Urinary bladder (tissue), 4 donors: Measurements from ENCODE around the gene HMOX2. TPM values are rescaled to one million over a fixed set of nuclear protein-coding genes. Genes with fewer than 3 reads are reported as not detected.
A peak's percentile ranks its signal among the peaks of the same experiment; 100 is the strongest.

Experiments
- DNase-seq: peaks from one replicate; pipeline ENCODE4 v3.0.0-alpha.2; 2015; ENCODE audit errors: extremely low spot score
- H3K27ac ChIP-seq: one replicate; pipeline ENCODE4 v1.5.1; 2013; ENCODE audit warnings: low read depth, mild to moderate bottlenecking, moderate library complexity
- H3K36me3 ChIP-seq: one replicate; pipeline ENCODE4 v1.6.1; 2013; ENCODE audit warnings: mild to moderate bottlenecking, moderate library complexity; ENCODE audit not compliant: insufficient read depth
- H3K4me1 ChIP-seq: one replicate; pipeline ENCODE4 v1.6.1; 2013; ENCODE audit warnings: mild to moderate bottlenecking, moderate library complexity; ENCODE audit not compliant: insufficient read depth
- H3K4me3 ChIP-seq: one replicate; pipeline ENCODE4 v1.5.1; 2013; ENCODE audit warnings: low read depth, low read length
- WGBS: extraction: QIAGEN DNeasy Blood & Tissue Kit; methylation state at CpG from one replicate; pipeline ENCODE4 v1.1.7; 2013; 5-methylcytosine and 5-hydroxymethylcytosine counted together
- polyA plus RNA-seq: library from polyadenylated mRNA; stranded (reverse); fragments of 200-250 nt; gene quantifications from one replicate; pipeline ENCODE4 v1.2.3, GENCODE V29; 2013
- total RNA-seq: library from RNA; depleted of rRNA; stranded (reverse); fragments of >200 nt; gene quantifications from one replicate; pipeline ENCODE4 v1.2.3, GENCODE V29; 2014
- donor health status: healthy with polysubstance abuse.
- donor health status: healthy.

HMOX2 gene
- total RNA-seq (27.9 TPM), polyA plus RNA-seq (45.6 TPM)

- Histone ChIP-seq H3K4me1 (peaks cover 2% of the 10 kb centered on the region), H3K27ac (peak within 1 kb of the TSS; percentile 72), H3K36me3 (no peaks in the 10 kb centered on the region), H3K4me3 (peak within 1 kb of the TSS; percentile 91)
- DNase-seq, result peak; percentile 42
- 8% methylated on average over 70 of the region's 70 CpGs for WGBS
Observed at GRCh38 chr16:4475880-4476788, at the start of gene HMOX2. Gene HMOX2 (plus strand): TSS chr16:4476398. CDS start chr16:4505525, 29,127 bp downstream.

GRCh38 chr16:4426722-4427372 is 49.4 kb upstream of the HMOX2 start:
- peak overlapping the region; percentile 25 for H3K27ac ChIP-seq
- peak overlapping the region; percentile 73 for H3K4me3 ChIP-seq
- no peak for DNase-seq
- H3K36me3 ChIP-seq, result no peaks in the 10 kb centered on the region
- WGBS, result 88% methylated on average over 12 of the region's 12 CpGs
- H3K4me1 ChIP-seq, result no peaks in the 10 kb centered on the region

GRCh38 chr16:4428500-4428899 is 47.7 kb upstream of the HMOX2 start:
- Histone ChIP-seq H3K27ac (no peak overlapping the region), H3K4me3 (no peak overlapping the region), H3K4me1 (no peaks in the 10 kb centered on the region), H3K36me3 (no peaks in the 10 kb centered on the region)
- DNase-seq, result no peak
- 91% methylated on average over 7 of the region's 7 CpGs for WGBS

- Histone ChIP-seq H3K4me1 (no peaks in the 10 kb centered on the region), H3K27ac (no peak overlapping the region), H3K4me3 (no peak overlapping the region), H3K36me3 (peaks cover 3% of the 10 kb centered on the region)
- DNase-seq, result no peak
- WGBS, result 92% methylated on average over 9 of the region's 9 CpGs
Observed at GRCh38 chr16:4431023-4431422, 45.2 kb upstream of the HMOX2 start.

GRCh38 chr16:4433228-4433627 is 43.0 kb upstream of the HMOX2 start:
- Histone ChIP-seq H3K36me3 (peaks cover 3% of the 10 kb centered on the region), H3K27ac (no peak overlapping the region), H3K4me3 (no peak overlapping the region), H3K4me1 (no peaks in the 10 kb centered on the region)
- DNase-seq, result no peak
- 91% methylated on average over 4 of the region's 4 CpGs for WGBS

- Histone ChIP-seq H3K27ac (no peak overlapping the region), H3K4me1 (no peaks in the 10 kb centered on the region), H3K36me3 (peaks cover 3% of the 10 kb centered on the region), H3K4me3 (no peak overlapping the region)
- WGBS, result 79% methylated on average over 12 of the region's 12 CpGs
- DNase-seq, result no peak
Observed at GRCh38 chr16:4433914-4434787, 42.0 kb upstream of the HMOX2 start.

- no peak for DNase-seq
- 69% methylated on average over 8 of the region's 8 CpGs for WGBS
- no peak overlapping the region for H3K27ac ChIP-seq
- no peak overlapping the region for H3K4me3 ChIP-seq
- peaks cover 3% of the 10 kb centered on the region for H3K36me3 ChIP-seq
- H3K4me1 ChIP-seq, result no peaks in the 10 kb centered on the region
Observed at GRCh38 chr16:4435337-4436067, 40.7 kb upstream of the HMOX2 start.

GRCh38 chr16:4437366-4437765 is 38.8 kb upstream of the HMOX2 start:
- 98% methylated on average over 3 of the region's 3 CpGs for WGBS
- Histone ChIP-seq H3K36me3 (peaks cover 3% of the 10 kb centered on the region), H3K4me3 (no peak overlapping the region), H3K4me1 (no peaks in the 10 kb centered on the region), H3K27ac (no peak overlapping the region)
- DNase-seq, result no peak

GRCh38 chr16:4442371-4442770 is 33.8 kb upstream of the HMOX2 start:
- H3K36me3 ChIP-seq, result no peaks in the 10 kb centered on the region

GRCh38 chr16:4443271-4443670 is 32.9 kb upstream of the HMOX2 start:
- Histone ChIP-seq H3K27ac (no peak overlapping the region), H3K36me3 (no peaks in the 10 kb centered on the region), H3K4me3 (no peak overlapping the region), H3K4me1 (no peaks in the 10 kb centered on the region)
- no peak for DNase-seq
- WGBS, result 71% methylated on average over 5 of the region's 5 CpGs

More at GRCh38 chr16:4442371-4442770, 33.8 kb upstream of the HMOX2 start:
- Histone ChIP-seq H3K27ac (no peak overlapping the region), H3K4me1 (no peaks in the 10 kb centered on the region), H3K4me3 (no peak overlapping the region)
- no peak for DNase-seq
- WGBS, result 92% methylated on average over 11 of the region's 11 CpGs

GRCh38 chr16:4443986-4444385 is 32.2 kb upstream of the HMOX2 start:
- H3K36me3 ChIP-seq, result no peaks in the 10 kb centered on the region

GRCh38 chr16:4450430-4450829 is 25.8 kb upstream of the HMOX2 start:
- DNase-seq, result no peak
- 93% methylated on average over 14 of the region's 14 CpGs for WGBS
- H3K27ac ChIP-seq, result no peak overlapping the region
- peaks cover 2% of the 10 kb centered on the region for H3K36me3 ChIP-seq
- H3K4me1 ChIP-seq, result no peaks in the 10 kb centered on the region
- H3K4me3 ChIP-seq, result no peak overlapping the region

More at GRCh38 chr16:4443986-4444385, 32.2 kb upstream of the HMOX2 start:
- no peak overlapping the region for H3K4me3 ChIP-seq
- no peak for DNase-seq
- 97% methylated on average over 4 of the region's 4 CpGs for WGBS
- no peaks in the 10 kb centered on the region for H3K4me1 ChIP-seq
- H3K27ac ChIP-seq, result no peak overlapping the region
